RKO (cell line): Measurements from ENCODE around the gene GABPA.
"Not testable (repeated sequence)": the region's sequence is repeated elsewhere in the genome, so short reads cannot be mapped to it uniquely, and the experiment has no call there.

Experiments used
- DNase-seq: peaks from one replicate; pipeline ENCODE4 v3.0.0-alpha.2; 2016; ENCODE audit warnings: low spot score

GABPA gene

GRCh38 chr21:25737421-25737820, 2.6 kb downstream of the GABPA start:
- no peak for DNase-seq

- no peak for DNase-seq
Observed at GRCh38 chr21:25742900-25743299, 8.1 kb downstream of the GABPA start.

DNA sequence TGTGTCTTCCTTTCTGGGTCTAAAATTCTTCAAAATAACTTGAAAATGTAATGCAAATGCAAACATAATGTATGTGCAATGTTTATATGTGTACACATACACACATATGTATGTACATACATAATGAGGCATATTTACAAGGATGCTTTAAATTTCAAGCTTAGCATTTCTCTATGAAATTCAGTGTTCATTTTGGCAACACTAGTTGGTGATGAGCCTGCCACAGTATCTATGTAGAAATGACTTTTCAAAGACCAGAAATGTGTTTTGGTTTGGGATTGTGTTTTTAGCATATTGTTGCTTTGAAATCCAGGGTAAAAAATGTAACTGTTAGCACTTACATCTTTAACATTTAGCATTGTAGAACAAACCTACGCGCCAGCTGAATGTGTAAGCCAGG, 10.1 kb downstream of the GABPA start:
- DNase-seq: no peak

- DNase-seq: no peak
Observed at GRCh38 chr21:25750085-25750484, 15.3 kb downstream of the GABPA start.

- DNase-seq: no peak
Observed at GRCh38 chr21:25752416-25752815, 17.6 kb downstream of the GABPA start.

- no peak for DNase-seq
Observed at GRCh38 chr21:25756190-25756932, 21.6 kb downstream of the GABPA start.

- no peak for DNase-seq
Observed at GRCh38 chr21:25757531-25757930, 22.8 kb downstream of the GABPA start.

DNA sequence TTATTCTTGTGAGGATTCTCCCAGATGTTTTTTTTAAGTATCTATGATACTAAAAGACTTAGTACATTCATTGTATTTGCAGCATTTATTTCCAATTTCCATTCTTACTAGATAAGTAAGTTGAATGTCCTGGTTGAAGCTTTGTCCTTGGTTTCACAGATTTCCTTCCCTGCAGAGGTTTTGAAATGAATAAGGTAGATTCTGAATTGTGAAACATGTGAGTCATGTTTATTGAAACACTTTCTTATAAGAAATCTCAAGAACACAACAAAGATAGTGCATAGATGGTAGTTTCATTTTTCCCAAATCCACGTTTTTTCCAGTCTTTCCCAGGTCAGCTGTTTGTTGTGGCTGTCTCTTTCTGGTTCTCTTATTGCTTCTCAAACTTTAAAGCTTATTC, 24.8 kb downstream of the GABPA start:
- DNase-seq: no peak

DNA sequence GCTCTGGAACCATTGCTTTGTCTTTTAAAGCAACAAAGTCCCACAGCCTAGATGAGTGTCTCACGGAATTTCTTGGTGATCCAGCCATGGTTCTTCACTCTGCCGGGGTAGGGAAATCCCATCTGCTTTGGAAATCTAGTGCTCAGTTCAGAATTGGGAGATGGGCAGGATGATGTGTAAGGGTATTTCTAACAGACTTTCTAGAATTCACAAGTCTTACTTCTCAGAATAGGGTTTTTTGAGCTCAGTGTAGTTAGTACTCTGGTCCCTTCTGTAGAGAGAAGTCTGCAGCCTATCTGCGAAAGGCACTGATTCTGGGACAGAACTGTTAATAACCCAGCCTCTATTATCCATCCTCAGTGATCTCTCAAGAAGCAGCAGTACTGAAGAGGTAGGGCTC, 25.3 kb downstream of the GABPA start:
- no peak for DNase-seq

DNA sequence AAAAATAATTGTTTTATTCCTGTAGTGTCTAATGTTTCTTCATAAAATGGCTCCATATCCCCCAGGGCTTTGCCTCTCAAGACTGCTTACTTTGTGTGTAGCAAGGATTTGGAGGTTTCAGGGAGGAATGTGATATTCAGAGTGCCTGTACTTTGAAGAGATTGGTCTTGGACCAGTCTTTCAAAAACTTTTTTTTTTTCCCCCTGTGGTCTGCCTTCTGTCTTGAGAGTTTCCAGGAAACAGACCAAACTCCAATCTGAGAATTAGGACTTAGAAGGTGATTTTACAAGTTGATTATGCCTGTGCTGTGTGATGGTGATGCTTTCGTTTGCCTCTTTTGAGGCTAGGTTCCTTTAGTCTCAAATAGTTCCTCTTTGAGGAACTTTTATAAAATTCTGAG, 25.9 kb downstream of the GABPA start:
- DNase-seq: no peak

DNA sequence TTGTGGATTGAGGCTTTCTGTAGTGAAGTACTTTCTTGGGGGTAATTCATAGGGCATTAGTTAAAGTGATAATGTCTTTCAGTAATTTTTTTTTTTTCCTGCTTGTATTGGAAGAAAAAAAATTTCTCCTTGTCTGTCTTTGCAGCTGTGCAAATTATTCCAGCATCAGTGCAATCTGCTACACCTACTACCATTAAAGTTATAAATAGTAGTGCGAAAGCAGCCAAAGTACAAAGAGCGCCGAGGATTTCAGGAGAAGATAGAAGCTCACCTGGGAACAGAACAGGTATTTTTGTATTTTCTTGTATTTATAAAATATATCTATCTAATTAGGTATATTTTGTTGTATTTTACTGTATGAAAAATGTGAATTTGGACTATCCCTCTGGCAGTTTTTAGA, 29.3 kb downstream of the GABPA start:
- DNase-seq: no peak

DNA sequence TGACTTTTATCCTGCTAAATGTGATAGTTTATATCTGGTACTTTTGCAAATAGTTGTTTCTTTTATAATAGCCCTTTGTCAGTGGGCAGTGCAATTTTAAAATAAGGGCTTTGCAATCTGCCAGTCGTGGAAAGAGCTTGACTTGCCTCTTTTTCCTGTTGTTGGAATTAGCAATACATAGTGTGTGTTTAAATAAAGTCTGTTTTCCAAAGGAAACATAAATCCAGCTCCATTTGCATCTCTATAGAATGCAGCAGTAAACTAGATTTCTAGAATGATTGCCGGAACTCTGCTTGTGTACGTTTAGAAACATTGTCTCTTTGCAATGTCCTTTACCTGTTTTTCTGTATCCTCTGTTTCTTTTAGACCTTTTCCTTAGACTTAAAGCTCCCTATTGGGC, 33.1 kb downstream of the GABPA start:
- no peak for DNase-seq

DNA sequence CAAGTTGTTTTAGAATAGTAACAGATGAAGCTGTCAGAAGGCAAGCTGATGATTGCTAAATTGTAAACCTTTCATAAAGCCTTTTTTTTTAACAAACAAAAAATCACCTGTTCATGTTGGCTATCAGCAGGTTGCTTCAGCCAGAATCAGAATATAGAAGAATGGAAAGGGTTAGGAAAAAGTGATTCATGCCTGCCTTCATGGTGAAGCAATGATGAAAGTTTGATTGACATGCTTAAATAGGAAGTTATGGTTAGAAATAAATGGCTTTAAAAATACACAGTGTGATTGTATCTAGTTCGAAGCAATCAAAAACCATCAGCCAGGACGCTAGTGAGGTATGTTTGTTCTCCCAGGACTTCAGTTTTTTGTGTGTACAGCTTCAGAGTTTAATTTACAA, 37.9 kb downstream of the GABPA start:
- peak; percentile 18 for DNase-seq

DNA sequence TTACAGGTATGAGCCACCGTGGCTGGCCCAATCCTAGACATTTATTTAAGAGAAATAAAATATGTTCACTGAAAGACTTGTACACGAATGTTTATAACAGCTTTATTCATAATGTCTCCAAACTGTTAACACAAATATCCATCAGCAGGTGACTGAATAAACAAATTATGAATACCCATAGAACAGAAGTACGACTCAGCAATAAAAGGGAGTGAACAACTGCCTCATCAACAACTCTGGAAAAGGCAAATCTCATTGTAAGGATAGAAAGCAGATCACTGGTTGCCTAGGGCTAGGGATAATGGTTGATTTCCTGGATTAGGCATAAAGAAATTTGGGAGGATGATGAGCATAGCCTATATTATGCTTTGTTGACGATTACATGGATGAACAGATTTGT, 41.7 kb downstream of the GABPA start:
- no peak for DNase-seq

GRCh38 chr21:25778126-25778875, 43.5 kb downstream of the GABPA start:
- not testable (repeated sequence) for DNase-seq

- no peak for DNase-seq
Observed at GRCh38 chr21:25788677-25789076, 53.9 kb downstream of the GABPA start.

DNA sequence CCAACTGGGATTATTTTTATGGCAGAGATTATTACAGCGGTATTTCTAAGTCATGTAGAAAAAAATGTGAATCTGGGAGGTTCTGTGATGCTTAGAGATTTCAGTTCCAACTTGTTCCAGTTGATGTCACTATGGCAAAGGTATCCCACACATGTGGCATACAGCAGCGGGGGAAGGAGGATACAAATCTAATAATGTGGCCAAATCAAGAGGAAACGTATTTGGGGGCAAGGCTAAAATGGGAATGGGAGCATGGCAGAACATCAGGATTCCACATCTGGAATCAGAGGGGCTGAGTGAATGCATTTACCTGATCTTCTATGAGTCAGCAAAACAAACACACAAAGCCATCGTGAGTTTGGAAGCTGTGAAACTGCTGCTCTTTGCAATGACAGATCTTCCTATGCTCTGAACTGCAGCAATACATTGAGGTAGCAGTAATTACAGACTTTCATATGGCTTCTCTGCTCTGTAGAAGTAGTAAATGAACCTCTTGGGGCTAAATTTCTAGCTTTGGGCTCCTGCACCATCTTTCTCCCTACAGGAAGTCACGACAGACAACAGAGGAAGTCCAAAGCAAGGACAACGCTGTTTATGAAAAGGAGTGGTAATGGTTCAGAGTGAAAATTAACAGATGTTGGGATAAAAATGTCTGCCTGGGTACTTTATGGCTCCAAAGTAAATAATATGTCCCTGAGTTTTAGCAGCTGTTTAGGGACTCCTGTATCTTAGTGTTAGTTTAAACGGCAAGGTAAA, 55.5 kb downstream of the GABPA start:
- peak; percentile 76 for DNase-seq

DNA sequence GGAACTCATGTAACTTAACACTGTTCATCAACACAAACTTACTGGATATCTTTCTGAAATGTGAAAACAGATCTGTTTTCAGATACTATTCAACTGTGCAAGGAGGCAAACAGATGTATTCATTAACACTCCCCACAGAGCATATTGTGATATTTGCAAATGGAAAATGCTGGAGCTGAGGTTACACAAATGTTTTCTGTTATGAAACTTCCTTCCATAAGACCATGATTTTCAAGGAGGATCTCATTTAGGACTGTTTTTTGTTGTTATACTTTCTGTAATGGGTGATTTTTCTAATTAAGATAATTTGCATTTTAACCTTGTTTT, 56.1 kb downstream of the GABPA start:
- DNase-seq: no peak

- DNase-seq: peak; percentile 31
Observed at GRCh38 chr21:25791319-25791718, 56.5 kb downstream of the GABPA start.

GRCh38 chr21:25801217-25802014, 66.6 kb downstream of the GABPA start:
- peak; percentile 89 for DNase-seq

GRCh38 chr21:25806060-25806459, 71.3 kb downstream of the GABPA start:
- DNase-seq: peak; percentile 35

DNA sequence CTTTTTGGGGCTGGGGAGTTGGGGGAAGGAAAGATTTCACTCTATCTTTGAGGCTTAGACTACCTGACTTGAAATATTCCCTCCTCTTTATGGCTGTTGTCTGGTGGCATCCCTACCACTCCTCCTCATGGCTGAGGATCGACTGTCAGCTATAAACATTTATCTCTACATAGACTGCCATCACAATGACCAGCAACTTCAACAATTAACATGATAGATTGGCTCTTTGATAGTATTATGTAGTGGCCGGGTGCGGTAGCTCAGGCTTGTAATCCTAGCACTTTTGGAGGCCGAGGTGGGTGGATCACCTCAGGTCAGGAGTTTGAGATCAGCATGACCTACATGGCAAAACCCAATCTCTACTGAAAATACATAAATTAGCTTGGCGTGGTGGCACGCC, 72.4 kb downstream of the GABPA start:
- no peak for DNase-seq
